Measurements from ENCODE around the gene RGS14.

- TF ChIP-seq EZH2 (IDR thresholded peaks at IDR 0.05) = no peak
- TF ChIP-seq POLR2AphosphoS5 (IDR thresholded peaks at IDR 0.05; ENCODE audit: borderline replicate concordance, low read depth, low read length) = no peak
These were observed 1.7 kb downstream of the RGS14 start for GRCh38 chr5:177359451-177359851.
